Measurements from ENCODE around the gene TMEM223. TPM values are rescaled to one million over a fixed set of nuclear protein-coding genes. Genes with fewer than 3 reads are reported as not detected.

TMEM223 gene
- total and polyA plus RNA-seq, 9 of the 15 experiments (the other 6 are each of a cell fraction or from before 2014, with no cell fraction given), result 5.9 to 34.5 (median 19.6) TPM

GRCh38 chr11:62771144-62772021, 20.4 kb downstream of the TMEM223 start, which contains the start of gene TAF6L (continued):
- TF ChIP-seq ZNF318 (IDR thresholded peaks at IDR 0.05; ENCODE audit: borderline replicate concordance in 1 of 2, low read depth in 1 of 2), result no peak
- TF ChIP-seq ARNT (IDR thresholded peaks at IDR 0.05), result no peak
- no peak for TF ChIP-seq ZNF583 (CRISPR knock-in tag; IDR thresholded peaks at IDR 0.05)
- TF ChIP-seq CCNT2 (IDR thresholded peaks at IDR 0.05; ENCODE audit: borderline replicate concordance, extremely low read depth, insufficient read length, low read depth, low read length), result peak; percentile 72
- no peak for TF ChIP-seq FOXO4 (CRISPR knock-in tag; IDR thresholded peaks at IDR 0.05)
- TF ChIP-seq CUX1 (CRISPR knock-in tag; IDR thresholded peaks at IDR 0.05), result no peak
- no peak for TF ChIP-seq ZNF449 (CRISPR knock-in tag; IDR thresholded peaks at IDR 0.05)
- TF ChIP-seq BCL6 (CRISPR knock-in tag; IDR thresholded peaks at IDR 0.05), result no peak
- peak; percentile 42 for TF ChIP-seq FOSL1 (tag; conservative IDR thresholded peaks at IDR 0.05)

All from K562 (cell line).